Measurements from ENCODE around the gene LPGAT1. TPM values are rescaled to one million over a fixed set of nuclear protein-coding genes. Genes with fewer than 3 reads are reported as not detected.

The LPGAT1 gene
- total RNA-seq, 1 experiment from 2014 or later, result 50.6 TPM

DNA sequence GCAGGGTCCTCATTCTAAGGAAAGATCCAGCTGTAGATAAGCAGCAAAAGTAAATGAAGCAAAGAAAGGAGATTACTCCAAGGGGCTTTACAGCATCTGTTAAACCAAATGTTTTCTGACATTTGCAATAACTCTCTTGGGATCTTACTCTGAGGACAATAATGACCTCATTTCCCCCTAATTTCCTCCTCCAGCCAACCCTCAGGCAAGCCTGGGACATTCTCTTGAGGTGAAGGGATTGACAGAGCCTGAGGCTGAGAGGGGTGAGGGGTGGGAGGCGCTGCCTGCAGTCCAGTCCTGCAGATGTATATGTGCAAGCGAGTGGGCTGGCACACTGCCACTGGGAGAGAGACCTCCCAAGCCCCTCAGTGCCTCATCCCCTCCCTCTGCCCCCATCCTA, 114.6 kb downstream of the LPGAT1 start:
- Histone ChIP-seq H3K27ac (ENCODE audit: low read depth, low read length) (no peak overlapping the region), H3K36me3 (ENCODE audit: control insufficient read depth in 1 of 2, insufficient read depth in 2 of 2, low read length in 2 of 2) (no peaks in the 10 kb centered on the region), H3K9me3 (ENCODE audit: control insufficient read depth in 1 of 2, insufficient read depth in 1 of 2, low read depth in 1 of 2, low read length in 2 of 2) (no peaks in the 10 kb centered on the region), H3K79me2 (ENCODE audit: insufficient read depth, low read length) (no peaks in the 10 kb centered on the region), H4K20me1 (ENCODE audit: insufficient read depth) (no peaks in the 10 kb centered on the region), H3K4me1 (ENCODE audit: control insufficient read depth in 1 of 2, insufficient read depth in 2 of 2, low read length in 2 of 2) (no peaks in the 10 kb centered on the region), H3K9me2 (ENCODE audit: insufficient read depth) (no peaks in the 10 kb centered on the region), H3K27me3 (ENCODE audit: insufficient read depth, low read length) (no peaks in the 10 kb centered on the region), H3K9ac (ENCODE audit: low read length) (no peak overlapping the region), H3K4me3 (replicated peaks in 1 of 2; ENCODE audit: low read depth in 1 of 2, low read length in 2 of 2) (no peak overlapping the region), H2AFZ (ENCODE audit: low read depth, low read length, poor library complexity, severe bottlenecking) (no peak overlapping the region), H3K4me2 (ENCODE audit: low read length) (no peak overlapping the region)
- TF ChIP-seq CEBPB (IDR thresholded peaks at IDR 0.05; ENCODE audit: low read depth) (no peak), POLR2A (IDR thresholded peaks at IDR 0.05; ENCODE audit: borderline replicate concordance, extremely low read depth, insufficient read depth, insufficient read length) (no peak), JUND (IDR thresholded peaks at IDR 0.05) (no peak), POLR2AphosphoS5 (IDR thresholded peaks at IDR 0.05; ENCODE audit: low read depth, low read length) (no peak), SP1 (IDR thresholded peaks at IDR 0.05; ENCODE audit: low read depth) (no peak), SIN3A (IDR thresholded peaks at IDR 0.05; ENCODE audit: low read depth) (no peak), FOSL1 (IDR thresholded peaks at IDR 0.05; ENCODE audit: low read depth) (no peak), SRF (IDR thresholded peaks at IDR 0.05; ENCODE audit: low read depth) (no peak), EGR1 (IDR thresholded peaks at IDR 0.05; ENCODE audit: low read depth) (no peak), ELF1 (IDR thresholded peaks at IDR 0.05; ENCODE audit: borderline replicate concordance, low read depth) (no peak), YY1 (IDR thresholded peaks at IDR 0.05; ENCODE audit: extremely low read depth, insufficient replicate concordance, low read depth, low read length) (no peak), ZNF274 (IDR thresholded peaks at IDR 0.05; ENCODE audit: low read depth, low read length) (no peak)
- TF ChIP-seq, protein P1, sequence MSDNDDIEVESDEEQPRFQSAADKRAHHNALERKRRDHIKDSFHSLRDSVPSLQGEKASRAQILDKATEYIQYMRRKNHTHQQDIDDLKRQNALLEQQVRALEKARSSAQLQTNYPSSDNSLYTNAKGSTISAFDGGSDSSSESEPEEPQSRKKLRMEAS (IDR thresholded peaks at IDR 0.05), result no peak
- TF ChIP-seq, protein P2, sequence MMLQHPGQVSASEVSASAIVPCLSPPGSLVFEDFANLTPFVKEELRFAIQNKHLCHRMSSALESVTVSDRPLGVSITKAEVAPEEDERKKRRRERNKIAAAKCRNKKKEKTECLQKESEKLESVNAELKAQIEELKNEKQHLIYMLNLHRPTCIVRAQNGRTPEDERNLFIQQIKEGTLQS (IDR thresholded peaks at IDR 0.05), result no peak
- TF ChIP-seq, protein P3, sequence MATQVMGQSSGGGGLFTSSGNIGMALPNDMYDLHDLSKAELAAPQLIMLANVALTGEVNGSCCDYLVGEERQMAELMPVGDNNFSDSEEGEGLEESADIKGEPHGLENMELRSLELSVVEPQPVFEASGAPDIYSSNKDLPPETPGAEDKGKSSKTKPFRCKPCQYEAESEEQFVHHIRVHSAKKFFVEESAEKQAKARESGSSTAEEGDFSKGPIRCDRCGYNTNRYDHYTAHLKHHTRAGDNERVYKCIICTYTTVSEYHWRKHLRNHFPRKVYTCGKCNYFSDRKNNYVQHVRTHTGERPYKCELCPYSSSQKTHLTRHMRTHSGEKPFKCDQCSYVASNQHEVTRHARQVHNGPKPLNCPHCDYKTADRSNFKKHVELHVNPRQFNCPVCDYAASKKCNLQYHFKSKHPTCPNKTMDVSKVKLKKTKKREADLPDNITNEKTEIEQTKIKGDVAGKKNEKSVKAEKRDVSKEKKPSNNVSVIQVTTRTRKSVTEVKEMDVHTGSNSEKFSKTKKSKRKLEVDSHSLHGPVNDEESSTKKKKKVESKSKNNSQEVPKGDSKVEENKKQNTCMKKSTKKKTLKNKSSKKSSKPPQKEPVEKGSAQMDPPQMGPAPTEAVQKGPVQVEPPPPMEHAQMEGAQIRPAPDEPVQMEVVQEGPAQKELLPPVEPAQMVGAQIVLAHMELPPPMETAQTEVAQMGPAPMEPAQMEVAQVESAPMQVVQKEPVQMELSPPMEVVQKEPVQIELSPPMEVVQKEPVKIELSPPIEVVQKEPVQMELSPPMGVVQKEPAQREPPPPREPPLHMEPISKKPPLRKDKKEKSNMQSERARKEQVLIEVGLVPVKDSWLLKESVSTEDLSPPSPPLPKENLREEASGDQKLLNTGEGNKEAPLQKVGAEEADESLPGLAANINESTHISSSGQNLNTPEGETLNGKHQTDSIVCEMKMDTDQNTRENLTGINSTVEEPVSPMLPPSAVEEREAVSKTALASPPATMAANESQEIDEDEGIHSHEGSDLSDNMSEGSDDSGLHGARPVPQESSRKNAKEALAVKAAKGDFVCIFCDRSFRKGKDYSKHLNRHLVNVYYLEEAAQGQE (IDR thresholded peaks at IDR 0.05; ENCODE audit: low read depth), result no peak
- TF ChIP-seq, protein P4, sequence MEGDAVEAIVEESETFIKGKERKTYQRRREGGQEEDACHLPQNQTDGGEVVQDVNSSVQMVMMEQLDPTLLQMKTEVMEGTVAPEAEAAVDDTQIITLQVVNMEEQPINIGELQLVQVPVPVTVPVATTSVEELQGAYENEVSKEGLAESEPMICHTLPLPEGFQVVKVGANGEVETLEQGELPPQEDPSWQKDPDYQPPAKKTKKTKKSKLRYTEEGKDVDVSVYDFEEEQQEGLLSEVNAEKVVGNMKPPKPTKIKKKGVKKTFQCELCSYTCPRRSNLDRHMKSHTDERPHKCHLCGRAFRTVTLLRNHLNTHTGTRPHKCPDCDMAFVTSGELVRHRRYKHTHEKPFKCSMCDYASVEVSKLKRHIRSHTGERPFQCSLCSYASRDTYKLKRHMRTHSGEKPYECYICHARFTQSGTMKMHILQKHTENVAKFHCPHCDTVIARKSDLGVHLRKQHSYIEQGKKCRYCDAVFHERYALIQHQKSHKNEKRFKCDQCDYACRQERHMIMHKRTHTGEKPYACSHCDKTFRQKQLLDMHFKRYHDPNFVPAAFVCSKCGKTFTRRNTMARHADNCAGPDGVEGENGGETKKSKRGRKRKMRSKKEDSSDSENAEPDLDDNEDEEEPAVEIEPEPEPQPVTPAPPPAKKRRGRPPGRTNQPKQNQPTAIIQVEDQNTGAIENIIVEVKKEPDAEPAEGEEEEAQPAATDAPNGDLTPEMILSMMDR (IDR thresholded peaks at IDR 0.05 in 2 of 3, conservative IDR thresholded peaks at IDR 0.05 in 1 of 3; ENCODE audit: borderline replicate concordance in 1 of 3, insufficient read depth in 1 of 3, low read depth in 2 of 3, low read length in 2 of 3), result no peak
- TF ChIP-seq, protein P5, sequence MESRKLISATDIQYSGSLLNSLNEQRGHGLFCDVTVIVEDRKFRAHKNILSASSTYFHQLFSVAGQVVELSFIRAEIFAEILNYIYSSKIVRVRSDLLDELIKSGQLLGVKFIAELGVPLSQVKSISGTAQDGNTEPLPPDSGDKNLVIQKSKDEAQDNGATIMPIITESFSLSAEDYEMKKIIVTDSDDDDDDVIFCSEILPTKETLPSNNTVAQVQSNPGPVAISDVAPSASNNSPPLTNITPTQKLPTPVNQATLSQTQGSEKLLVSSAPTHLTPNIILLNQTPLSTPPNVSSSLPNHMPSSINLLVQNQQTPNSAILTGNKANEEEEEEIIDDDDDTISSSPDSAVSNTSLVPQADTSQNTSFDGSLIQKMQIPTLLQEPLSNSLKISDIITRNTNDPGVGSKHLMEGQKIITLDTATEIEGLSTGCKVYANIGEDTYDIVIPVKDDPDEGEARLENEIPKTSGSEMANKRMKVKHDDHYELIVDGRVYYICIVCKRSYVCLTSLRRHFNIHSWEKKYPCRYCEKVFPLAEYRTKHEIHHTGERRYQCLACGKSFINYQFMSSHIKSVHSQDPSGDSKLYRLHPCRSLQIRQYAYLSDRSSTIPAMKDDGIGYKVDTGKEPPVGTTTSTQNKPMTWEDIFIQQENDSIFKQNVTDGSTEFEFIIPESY (IDR thresholded peaks at IDR 0.05; ENCODE audit: extremely low read depth, insufficient replicate concordance, low read length), result no peak
- intact Hi-C loops (cut with micrococcal nuclease), result no loop called here
- ChIA-PET RAD21 (ENCODE audit: low non-redundant PET in 1 of 2, low total read pairs in 2 of 2, uncharacterized antibody in 2 of 2, unreplicated experiment in 2 of 2) (no interaction called here), POLR2A (no interaction called here), CTCF (no interaction called here)
- DNase-seq (ENCODE audit: low read depth, low spot score) (no peak), ATAC-seq (no peak)
- no TSS peak for BruUV-seq (replicated peaks)

All from HCT116 (cell line).